Mesothelial cell of epicardium (in vitro differentiated cells): ENCODE data around the gene WIZ. TPM values are rescaled to one million over a fixed set of nuclear protein-coding genes. Genes with fewer than 3 reads are reported as not detected.

Source experiments
- DNase-seq, 2 experiments: peaks; one replicate each; pipeline ENCODE4 v3.0.0; 2021; ENCODE audit warnings: low spot score in 2 of 2; ENCODE audit not compliant: unreplicated experiment in 2 of 2
- H3K27ac Mint-ChIP-seq: 2 replicates; pipeline ENCODE4 v1.8.0; 2021; ENCODE audit warnings: mixed read lengths
- H3K27me3 Mint-ChIP-seq: 2 replicates; pipeline ENCODE4 v1.8.0; 2021; ENCODE audit warnings: low read depth, mixed read lengths
- H3K36me3 Mint-ChIP-seq: 2 replicates; pipeline ENCODE4 v1.8.0; 2021; ENCODE audit warnings: mixed read lengths
- H3K4me1 Mint-ChIP-seq: 2 replicates; pipeline ENCODE4 v1.8.0; 2021; ENCODE audit warnings: mixed read lengths
- H3K4me3 Mint-ChIP-seq: 2 replicates; pipeline ENCODE4 v1.8.0; 2021; ENCODE audit warnings: mild to moderate bottlenecking, moderate library complexity, mixed read lengths
- H3K9me3 Mint-ChIP-seq: 2 replicates; pipeline ENCODE4 v1.8.0; 2021; ENCODE audit warnings: mixed read lengths
- total RNA-seq: library from RNA; stranded (reverse); gene quantifications from 3 replicates; pipeline ENCODE4 v1.2.1, GENCODE V29; 2021
- TF ChIP-seq, protein P1 (sequence below): fragments of 200-600 bp; sonication (generic); IDR thresholded peaks from one replicate; pipeline ENCODE4 v1.5.0; 2021; ENCODE audit warnings: antibody characterized with exemption; ENCODE audit not compliant: unreplicated experiment

WIZ gene
- total RNA-seq, 1 donor from 2014 or later, result 57.5 TPM

GRCh38 chr19:15378534-15379082 is 71.1 kb downstream of the WIZ start:
- Mint-ChIP-seq H3K36me3 (no peaks in the 10 kb centered on the region), H3K4me3 (peak overlapping the region; percentile 98), H3K27me3 (no peaks in the 10 kb centered on the region), H3K9me3 (no peaks in the 10 kb centered on the region), H3K4me1 (peaks cover 32% of the 10 kb centered on the region), H3K27ac (peak overlapping the region; percentile 96)
- DNase-seq, result peak in 1 of 2 experiments; percentile 56
- TF ChIP-seq, protein P1, sequence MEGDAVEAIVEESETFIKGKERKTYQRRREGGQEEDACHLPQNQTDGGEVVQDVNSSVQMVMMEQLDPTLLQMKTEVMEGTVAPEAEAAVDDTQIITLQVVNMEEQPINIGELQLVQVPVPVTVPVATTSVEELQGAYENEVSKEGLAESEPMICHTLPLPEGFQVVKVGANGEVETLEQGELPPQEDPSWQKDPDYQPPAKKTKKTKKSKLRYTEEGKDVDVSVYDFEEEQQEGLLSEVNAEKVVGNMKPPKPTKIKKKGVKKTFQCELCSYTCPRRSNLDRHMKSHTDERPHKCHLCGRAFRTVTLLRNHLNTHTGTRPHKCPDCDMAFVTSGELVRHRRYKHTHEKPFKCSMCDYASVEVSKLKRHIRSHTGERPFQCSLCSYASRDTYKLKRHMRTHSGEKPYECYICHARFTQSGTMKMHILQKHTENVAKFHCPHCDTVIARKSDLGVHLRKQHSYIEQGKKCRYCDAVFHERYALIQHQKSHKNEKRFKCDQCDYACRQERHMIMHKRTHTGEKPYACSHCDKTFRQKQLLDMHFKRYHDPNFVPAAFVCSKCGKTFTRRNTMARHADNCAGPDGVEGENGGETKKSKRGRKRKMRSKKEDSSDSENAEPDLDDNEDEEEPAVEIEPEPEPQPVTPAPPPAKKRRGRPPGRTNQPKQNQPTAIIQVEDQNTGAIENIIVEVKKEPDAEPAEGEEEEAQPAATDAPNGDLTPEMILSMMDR, result no peak

GRCh38 chr19:15374796-15375440 is 74.8 kb downstream of the WIZ start:
- DNase-seq, result no peak
- peaks cover 13% of the 10 kb centered on the region for H3K36me3 Mint-ChIP-seq
- no peaks in the 10 kb centered on the region for H3K9me3 Mint-ChIP-seq
- H3K27me3 Mint-ChIP-seq, result no peaks in the 10 kb centered on the region
- TF ChIP-seq, protein P1, result no peak
- H3K4me3 Mint-ChIP-seq, result no peak overlapping the region
- peaks cover 18% of the 10 kb centered on the region for H3K4me1 Mint-ChIP-seq
- peak overlapping the region; percentile 53 for H3K27ac Mint-ChIP-seq

DNA sequence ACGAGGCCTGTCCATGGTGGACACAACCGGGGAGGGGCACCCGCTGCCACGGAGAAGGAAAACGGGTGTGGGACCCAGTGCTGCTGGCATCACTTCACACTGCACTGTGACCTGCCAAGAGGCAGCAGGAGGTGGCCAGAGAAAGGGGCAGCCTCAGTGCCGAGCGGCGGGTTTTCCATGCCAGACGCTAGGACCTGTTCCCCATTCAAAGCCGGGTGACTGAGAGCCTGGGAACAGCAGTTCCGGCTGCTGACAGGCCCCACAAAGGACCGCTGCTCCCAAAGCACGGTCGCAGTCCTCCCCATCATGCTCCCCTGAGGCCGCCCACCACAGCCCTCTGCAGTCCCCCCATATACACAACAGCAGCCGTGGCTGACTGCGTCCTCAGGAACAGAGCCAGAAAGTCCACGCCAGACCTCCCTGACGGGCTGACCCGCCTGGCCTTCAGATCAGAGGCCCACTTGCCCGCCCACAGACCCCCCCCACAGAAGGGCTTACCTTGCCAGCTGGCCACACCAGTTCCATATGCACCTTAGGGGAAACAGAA is 75.6 kb downstream of the WIZ start:
- H3K4me3 Mint-ChIP-seq, result no peak overlapping the region
- H3K4me1 Mint-ChIP-seq, result peaks cover 18% of the 10 kb centered on the region

GRCh38 chr19:15373644-15374043 is 76.1 kb downstream of the WIZ start:
- DNase-seq, result no peak
- TF ChIP-seq, protein P1, result no peak
- Mint-ChIP-seq H3K4me3 (no peak overlapping the region), H3K36me3 (peaks cover 19% of the 10 kb centered on the region), H3K9me3 (no peaks in the 10 kb centered on the region), H3K27me3 (no peaks in the 10 kb centered on the region), H3K27ac (no peak overlapping the region), H3K4me1 (peaks cover 18% of the 10 kb centered on the region)

More for the DNA sequence above, 75.6 kb downstream of the WIZ start:
- no peaks in the 10 kb centered on the region for H3K9me3 Mint-ChIP-seq
- no peak overlapping the region for H3K27ac Mint-ChIP-seq
- TF ChIP-seq, protein P1, result no peak
- H3K27me3 Mint-ChIP-seq, result no peaks in the 10 kb centered on the region
- peaks cover 13% of the 10 kb centered on the region for H3K36me3 Mint-ChIP-seq
- no peak for DNase-seq

DNA sequence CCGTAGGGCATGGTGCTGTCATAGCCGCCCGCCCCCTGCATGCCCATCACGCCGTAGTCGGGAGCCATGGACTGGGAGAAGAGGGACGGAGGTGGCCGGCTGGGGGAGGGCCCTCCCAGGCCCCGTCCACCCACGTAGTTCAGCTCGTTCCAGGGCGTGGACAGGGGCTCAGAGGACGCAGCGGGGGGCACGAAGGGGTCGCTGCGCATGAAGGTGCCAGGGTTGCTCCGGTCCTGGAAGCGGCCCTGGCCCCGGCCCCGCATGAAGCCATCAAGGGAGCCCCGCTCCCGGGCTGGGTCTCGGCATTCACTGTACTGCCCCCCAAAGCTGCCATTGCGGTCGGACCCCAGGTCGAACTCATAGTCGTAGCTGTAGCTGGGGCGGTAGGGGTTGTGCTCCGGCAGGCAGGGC is 76.9 kb downstream of the WIZ start:
- no peaks in the 10 kb centered on the region for H3K9me3 Mint-ChIP-seq
- TF ChIP-seq, protein P1, result no peak
- no peaks in the 10 kb centered on the region for H3K27me3 Mint-ChIP-seq
- no peak overlapping the region for H3K4me3 Mint-ChIP-seq
- peaks cover 13% of the 10 kb centered on the region for H3K4me1 Mint-ChIP-seq
- DNase-seq, result no peak
- peaks cover 24% of the 10 kb centered on the region for H3K36me3 Mint-ChIP-seq
- H3K27ac Mint-ChIP-seq, result no peak overlapping the region
